SIG-M5 (cell line): ENCODE results near the gene SPATS1.

Experiments used
- DNase-seq: peaks from one replicate; lab custom pipeline; 2025; lab: John Stamatoyannopoulos, UW

The SPATS1 gene

DNA sequence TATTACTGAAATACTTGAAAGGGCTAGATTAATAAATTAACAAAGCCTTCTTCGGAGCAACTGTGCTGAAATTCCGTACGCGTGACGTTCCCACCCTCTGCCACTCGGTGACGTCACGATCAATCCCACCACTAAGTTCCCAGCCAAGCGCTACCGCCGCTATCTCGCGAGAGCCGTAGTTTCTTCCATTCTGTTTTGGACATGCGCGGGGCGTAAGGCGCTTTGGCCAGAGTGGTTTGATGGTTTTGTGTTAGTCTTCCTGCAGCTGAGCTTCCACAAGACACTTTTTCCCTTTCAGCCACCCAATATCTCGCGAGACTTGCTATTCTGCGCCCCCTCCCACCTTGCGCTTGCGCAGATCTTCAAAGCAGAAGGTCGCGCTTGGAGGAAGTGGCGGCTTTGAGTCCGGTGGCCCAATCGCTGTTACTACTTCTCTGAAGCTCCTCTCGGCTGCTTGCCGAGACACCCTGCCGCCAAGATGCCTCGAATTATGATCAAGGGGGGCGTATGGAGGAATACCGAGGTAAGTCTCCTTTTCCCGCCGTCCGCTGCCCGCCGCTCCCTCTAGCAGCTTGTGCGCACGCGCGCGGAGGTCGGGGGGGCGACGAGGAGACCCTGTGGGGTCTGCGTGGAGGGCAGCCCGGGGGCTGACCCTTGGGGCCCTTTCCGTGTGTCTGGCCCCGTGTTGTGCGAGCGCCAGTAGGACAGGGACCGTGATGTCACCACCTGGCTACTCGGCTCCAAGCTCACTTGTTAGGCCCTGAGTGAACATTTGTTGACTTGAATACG lies 45.1 kb downstream of the SPATS1 start, which contains the start of gene CDC5L:
Gene CDC5L (plus strand): TSS at position 361 of the 789 bp plus-strand sequence. CDS start 118 bp downstream, at position 479.
- DNase-seq, result peak; percentile 90

DNA sequence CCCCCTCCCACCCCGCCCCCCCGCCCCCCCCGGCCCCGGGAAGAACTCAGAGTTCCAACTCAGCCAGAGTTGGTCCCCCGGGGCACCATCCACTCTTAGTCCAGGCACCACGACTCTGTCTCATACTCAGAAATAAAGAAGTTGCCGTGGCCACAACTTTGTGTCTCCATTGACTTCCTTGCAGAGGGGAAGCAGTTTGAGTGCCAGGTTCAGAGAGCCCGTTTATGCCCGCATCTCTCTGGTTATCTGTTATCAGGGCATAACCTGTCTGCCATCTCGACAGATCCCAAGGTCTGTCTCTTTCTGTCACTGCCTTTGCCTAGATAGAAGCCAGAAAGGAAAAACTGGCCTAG lies 45.7 kb downstream of the SPATS1 start:
- DNase-seq, result no peak

DNA sequence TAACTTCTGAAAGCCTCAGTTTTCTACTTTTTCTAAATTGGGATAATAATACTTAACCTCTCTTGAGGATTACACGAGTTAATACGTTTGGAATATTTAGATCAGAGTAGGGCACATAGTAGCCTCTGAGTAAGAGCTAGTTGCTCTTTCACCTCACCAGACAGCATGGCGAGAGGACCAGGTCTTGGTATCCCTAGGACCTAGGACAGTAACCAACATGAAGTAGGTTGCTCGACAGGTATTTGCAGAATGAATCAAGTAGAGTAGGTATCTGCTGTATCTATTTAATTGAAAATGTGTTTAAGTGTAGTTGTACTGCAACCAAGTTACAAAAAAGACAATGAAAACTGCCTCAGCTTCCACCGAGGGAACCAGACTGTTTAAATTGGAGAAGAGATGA lies 46.4 kb downstream of the SPATS1 start:
- no peak for DNase-seq

DNA sequence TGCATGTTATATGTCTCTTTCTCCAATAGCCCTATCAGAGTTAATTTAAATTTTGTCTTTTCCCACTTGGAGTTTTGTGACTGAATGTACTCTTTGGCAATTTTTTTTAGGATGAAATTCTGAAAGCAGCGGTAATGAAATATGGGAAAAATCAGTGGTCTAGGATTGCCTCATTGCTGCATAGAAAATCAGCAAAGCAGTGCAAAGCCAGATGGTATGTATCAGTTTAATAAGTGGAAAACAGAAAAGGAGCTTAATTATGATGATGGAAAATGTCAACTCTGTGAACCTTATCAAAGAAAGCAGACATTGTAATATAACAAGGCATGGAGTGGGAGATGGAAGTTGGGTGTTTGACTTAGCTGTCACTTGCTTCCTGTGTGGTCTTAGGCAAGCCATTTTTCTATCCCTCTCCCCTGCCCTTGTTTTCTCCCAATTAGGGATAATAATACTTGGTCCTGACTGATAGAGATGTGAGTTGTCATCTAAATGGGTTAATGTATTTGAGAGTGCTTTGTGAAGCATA lies 47.8 kb downstream of the SPATS1 start:
- no peak for DNase-seq
